CD4-positive, alpha-beta T cell treated with Interferon gamma for 1 hour (primary cell): ENCODE results near the gene KLRC1.
"Not testable (repeated sequence)": the region's sequence is repeated elsewhere in the genome, so short reads cannot be mapped to it uniquely, and the experiment has no call there.

Experiments
- DNase-seq: peaks from one replicate; pipeline ENCODE4 v3.0.0-alpha.2; 2020

KLRC1 gene

DNA sequence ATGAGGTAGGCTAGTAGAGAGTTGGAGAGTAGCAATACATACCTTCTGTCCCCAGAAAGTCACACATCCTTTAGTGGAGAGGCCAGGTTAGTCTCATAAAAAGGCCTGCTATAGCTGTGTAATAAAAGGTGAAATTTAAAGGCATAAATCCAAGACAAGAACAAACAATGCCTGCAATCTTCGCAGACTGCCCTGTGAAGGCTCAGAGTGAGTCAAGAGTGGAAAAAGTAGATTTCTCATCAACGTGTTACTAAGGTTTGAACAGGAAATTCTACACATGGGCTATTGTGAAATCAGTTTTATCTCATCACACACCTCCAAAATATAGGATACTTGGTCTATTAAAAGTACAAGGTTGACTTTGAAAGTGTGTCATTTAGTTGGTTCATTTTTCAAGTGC lies at the start of gene KLRC1:
TSS of gene KLRC1 (minus strand) at position 222 of the 400 bp plus-strand sequence. CDS start 2,221 bp downstream, outside the sequence.
- no peak for DNase-seq

DNA sequence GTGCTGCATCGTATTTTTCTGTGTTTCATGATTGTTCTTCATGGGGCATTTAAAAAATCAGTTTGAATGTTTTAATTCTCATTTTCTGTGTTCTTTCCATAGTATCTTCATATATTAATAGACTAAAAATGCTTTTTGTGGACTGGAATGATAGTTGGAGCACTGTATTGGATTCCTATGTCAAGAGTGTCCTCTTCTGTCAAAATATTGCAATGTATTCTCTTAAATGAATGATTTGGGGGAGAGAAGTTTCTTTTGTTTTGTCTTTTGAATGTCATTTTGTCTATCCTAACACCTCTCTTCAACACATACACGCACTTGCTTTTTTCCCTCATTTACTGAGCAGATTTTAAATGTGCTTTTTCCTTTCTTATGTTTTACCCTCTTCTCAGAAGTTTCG lies 47.9 kb upstream of the KLRC1 start:
- no peak for DNase-seq

DNA sequence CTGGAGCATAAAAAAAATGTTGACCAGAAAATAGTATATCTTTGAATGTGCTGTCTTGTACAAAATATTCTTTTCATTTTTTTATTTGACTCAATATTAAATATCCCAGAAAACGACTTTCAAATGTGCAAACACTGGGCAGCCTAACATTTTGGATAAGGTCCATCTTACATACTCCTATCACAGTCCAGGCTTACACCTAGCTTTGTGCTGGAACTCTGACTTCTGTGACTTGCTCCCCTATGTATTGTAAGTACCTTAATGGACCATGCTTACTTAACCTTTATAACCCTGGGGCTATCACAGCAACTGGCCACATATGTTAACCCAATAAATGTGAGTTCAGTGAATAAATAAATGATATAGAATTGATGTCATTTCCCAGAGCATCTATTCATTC lies 44.9 kb upstream of the KLRC1 start:
- DNase-seq = no peak

DNA sequence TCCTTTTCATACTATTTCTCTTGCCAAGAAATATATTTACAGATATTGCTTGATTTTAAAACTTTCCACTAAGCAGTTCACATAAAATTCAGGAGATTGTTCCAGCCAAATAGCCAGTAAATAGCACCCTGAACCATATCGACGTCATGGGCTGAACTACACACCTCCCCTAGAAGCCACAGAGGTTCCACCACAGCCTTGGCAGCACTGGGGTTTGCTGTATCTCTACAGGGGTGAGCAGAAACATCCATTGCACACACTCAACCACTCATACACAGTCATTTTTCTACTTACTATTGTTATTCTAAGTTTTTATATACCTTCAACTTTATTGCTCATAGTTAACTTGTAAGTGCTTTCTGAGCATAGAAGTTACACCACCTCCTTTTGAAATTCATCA lies 44.4 kb upstream of the KLRC1 start:
- DNase-seq = peak; percentile 49

DNA sequence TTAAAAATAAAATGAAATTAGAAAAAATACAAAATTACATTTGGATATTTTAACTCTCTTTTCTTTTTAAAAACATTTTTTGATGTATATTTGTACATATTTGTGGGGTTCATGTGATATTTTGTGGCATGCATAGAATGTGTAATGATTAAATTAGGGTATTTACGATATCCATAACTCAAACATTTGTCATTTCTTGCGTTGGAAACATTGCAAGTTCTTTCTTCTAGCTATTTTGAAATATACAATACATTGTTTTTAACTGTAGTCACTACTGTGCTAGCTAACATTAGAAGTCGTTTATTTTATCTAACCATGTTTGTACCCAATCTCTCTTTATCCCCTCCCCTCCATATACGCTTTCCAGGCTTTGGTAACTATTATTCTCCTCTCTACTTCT lies 38.6 kb upstream of the KLRC1 start:
- no peak for DNase-seq

DNA sequence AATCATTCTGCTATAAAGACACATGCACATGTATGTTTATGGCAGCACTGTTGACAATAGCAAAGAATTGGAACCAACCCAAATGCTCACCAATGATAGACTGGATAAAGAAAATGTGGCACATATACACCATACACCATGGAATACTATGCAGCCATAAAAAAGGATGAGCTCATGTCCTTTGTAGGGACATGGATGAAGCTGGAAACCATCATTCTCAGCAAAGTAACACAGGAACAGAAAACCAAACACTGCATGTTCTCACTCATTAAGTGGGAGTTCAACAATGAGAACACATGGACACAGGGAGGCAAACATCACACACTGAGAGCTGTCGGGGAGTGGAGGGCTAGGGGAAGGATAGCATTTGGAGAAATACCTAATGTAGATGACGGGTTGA lies 34.2 kb upstream of the KLRC1 start:
- DNase-seq = not testable (repeated sequence)

DNA sequence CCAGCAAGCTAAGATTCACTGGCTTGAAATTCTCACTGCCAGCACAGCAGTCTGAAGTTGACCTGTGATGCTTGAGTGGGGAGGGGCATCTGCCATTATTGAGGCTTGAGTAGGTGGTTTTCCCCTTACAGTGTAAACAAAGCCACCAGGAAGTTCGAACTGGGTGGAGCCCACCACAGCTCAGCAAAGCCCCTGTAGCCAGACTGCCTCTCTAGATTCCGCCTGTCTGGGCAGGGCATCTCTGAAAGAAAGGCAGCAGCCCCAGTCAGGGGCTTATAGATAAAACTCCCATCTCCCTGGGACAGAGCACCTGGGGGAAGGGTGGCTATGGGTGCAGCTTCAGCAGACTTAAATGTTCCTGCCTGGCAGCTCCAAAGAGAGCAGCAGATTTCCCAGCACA lies 28.7 kb upstream of the KLRC1 start:
- peak; percentile 45 for DNase-seq

DNA sequence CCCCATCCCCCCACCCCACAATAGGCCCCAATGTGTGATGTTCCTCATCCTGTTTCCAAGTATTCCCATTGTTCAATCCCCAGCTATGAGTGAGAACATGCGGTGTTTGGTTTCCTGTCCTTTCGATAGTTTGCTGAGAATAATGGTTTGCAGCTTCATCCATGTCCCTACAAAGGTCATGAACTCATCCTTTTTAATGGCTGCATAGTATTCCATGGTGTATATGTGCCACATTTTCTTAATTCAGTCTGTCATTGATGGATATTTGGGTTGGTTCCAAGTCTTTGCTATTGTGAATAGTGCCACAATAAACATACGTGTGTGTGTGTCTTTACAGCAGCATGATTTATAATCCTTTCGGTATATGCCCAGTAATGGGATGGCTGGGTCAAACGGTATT lies 19.6 kb upstream of the KLRC1 start:
- DNase-seq = not testable (repeated sequence)

DNA sequence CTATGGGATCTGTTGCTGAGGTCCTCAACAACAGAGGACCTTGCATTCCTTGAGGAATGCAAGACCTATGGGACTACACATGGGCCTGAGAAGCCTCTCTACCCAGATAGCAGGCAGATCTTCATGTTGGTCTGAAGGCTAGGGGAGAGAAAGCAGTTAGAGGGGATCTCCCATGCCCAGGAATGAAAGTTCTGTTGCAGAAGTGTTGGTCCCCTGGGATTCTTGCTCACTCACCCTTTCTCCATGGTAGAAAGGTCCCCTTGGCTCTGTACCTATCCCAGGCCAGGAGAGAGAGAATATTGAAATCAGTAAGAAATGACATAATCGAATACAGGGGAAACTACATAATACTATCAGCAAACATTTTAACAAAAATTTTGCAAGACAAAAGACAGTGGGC lies 16.5 kb upstream of the KLRC1 start:
- no peak for DNase-seq

DNA sequence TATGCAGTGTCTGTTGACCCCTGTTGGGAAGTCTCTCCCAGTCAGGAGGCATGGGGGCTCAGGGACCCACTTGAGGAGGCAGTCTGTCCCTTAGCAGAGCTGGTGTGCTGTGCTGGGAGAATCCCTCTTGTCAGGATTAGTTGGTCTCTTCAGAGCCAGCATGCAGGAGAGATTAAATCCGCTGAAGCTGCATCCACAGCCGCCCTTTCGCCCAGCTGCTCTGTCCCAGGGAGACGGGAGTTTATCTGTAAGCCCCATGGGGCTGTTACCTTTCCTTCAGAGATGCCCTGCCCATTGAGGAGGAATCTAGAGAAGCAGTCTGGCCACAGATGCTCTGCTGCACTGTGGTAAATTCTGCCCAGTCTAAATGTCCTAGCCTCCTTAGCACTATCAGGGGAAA lies 13.1 kb upstream of the KLRC1 start:
- DNase-seq = no peak

DNA sequence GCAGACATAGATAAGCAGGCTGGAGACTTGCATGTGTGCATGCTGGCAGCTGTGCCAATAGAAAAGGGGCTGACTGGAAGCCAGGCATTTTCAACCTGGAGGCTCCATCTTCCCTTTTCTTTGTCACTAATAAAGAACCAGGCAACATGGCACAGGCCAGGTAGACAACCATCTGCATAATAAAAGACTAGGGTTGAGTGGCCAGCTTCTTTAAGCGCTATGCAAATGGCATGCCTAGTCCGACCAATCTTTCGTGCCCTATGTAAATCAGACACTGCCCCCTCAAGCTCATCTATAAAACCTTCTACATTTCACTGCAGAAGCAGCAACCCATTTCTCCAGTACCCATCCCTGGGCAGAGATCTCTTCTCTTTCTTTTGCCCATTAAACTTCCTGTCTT lies 4.6 kb upstream of the KLRC1 start:
- DNase-seq = no peak

DNA sequence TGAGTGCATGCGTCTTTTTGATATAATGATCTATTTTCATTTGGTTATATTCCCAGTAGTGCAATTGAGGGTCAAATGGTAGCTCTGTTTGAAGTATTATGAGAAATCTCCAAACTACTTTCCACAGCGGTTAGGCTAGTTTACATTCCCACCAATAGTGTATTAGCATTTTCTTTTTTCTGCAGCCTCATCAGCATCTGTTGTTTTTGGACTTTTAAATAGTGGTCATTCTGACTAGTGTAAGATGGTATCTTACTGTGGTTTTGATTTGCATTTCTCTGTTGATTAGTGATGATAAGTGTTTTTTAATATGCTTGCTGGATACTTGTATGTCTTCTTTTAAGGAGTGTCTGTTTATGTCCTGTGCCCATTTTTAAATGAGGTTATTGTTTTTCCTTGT lies 3.7 kb upstream of the KLRC1 start:
- no peak for DNase-seq

DNA sequence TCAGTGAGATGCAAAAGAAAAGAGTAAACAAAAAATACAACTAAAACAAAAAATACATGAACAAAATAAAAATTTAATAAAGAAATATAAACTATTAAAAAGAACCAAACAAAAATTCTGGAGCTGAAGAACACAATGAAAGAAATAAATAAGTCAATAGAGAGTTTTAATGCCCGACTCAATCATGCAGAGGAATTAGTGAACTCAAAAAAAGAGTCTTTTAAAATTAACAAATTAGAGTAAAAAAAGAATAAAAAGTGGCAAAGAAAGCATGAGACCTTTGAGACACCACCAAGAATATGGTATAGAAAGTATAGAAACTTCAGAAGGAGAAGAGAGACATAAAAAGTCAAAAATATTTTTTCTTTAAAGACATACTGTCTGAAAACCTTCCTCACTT lies 2.6 kb upstream of the KLRC1 start:
- no peak for DNase-seq

DNA sequence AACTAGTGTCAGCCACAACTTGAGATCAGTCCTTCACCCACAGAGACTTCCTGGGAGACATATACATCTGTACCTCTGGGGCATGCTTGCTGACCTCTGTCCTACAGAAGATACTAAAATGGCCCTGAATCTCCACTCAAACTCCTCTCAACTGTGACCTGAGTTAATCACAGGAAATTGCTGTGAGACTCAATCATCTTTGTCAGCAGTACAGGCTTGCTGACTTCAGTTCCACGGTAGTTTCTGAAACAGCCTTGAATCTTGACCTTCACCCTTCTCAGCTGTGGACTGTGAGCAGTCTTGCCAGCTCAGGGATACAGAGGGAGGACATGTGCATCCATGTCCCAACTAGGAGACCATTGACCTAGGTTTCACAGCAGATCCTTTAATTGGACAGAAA lies 1.4 kb upstream of the KLRC1 start:
- DNase-seq = no peak

DNA sequence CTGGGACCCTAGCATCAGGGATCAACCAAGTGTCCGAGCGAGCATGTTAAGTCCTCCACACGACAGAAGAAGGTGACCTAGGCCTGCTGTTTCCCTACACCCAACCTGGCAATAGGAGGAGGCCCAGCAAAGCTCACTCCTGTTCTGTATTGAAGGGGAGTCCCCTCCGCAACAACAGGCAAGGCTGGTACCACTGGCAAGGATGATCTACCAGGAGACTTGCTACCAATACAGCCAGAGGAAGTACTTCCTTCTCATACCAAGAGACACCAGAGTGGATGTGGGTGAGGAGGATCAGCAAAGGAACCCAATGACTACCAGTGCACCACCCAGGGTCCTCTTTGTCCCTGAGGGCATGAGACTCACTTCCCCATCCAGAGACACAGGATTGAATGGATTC lies 4.9 kb downstream of the KLRC1 start:
- no peak for DNase-seq

DNA sequence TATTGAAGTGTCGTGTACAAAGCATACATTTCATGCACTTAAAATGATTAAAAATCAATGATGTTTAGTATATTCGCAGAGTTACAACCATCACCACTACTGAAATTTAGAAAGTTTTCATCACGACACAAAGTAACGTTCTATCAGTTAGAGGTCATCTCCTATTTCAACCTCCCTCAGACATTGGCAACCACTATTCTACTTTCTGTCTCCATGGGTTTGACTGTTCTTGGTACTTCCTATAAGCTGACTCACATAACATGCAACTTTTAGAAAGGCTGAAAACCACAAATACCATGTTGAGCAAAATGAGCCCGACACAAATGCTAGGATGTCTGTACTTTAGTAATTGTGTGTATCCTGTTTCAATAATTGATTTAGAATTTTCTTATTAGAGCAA lies 7.1 kb downstream of the KLRC1 start:
- not testable (repeated sequence) for DNase-seq

DNA sequence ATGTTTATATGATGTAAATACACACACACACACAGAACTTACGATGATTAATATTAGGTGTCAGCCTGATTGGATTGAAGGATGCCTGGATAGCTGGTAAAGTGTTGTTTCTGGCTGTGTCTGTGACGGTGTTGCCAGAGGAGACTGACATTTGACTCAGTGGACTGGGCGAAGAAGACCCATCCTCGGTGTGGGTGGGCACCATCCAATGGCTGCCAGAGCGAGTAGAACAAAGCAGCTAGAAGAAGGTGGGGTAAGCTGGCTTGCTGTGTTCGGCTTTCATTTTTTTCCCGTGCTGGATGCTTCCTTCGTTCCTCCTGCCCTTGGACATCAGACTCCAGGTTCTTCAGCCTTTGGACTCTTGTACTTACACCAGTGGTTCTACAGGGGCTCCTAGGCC lies 12.0 kb downstream of the KLRC1 start:
- not testable (repeated sequence) for DNase-seq

DNA sequence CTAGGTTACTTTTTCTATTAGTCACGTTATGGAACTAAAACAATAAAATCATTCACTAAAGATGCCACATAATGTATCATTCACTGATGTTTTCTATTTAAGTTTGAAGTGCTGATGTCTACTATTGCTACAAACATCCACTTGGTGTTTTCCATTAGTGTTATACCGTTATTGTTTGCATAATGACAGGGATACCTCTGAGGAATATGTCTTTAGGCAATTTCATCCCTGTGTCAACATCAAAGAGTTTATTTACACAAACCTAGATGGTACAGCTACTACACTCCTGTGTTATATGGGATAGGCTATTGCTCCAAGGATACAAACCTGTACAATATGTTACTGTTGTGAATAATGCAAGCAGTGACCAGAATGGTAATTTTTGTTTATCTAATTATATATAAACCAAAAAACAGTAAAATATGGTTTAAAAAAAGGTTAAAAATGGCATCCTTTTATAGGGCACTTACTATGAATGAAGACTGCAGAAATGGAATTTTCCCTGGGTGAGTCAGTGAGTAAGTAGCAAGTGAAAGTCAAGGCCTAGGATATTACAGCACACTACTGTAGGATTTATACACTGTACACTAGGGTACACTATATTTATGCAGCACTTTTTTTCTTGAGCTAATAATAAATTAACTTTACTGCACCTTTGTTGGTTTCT lies 13.4 kb downstream of the KLRC1 start:
- DNase-seq = not testable (repeated sequence)

DNA sequence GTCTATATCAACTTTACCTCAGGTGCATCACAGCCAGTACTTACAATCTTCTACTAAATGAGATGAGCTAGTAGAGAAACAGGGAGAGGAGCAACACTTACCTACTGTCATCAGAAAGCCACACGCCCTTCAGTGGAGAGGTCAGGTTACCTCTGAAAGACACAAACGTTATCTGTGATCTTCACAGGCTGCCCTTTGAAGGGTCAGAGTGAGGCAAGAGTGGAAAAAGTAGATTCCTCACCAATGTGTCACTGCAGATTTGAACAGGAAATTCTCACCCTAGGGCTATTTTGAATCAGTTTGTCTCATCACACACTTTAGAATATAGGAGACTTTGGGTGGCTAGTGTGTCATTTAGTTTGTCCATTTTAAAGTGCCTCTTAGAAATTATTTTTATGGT lies 15.6 kb downstream of the KLRC1 start:
- DNase-seq = not testable (repeated sequence)

DNA sequence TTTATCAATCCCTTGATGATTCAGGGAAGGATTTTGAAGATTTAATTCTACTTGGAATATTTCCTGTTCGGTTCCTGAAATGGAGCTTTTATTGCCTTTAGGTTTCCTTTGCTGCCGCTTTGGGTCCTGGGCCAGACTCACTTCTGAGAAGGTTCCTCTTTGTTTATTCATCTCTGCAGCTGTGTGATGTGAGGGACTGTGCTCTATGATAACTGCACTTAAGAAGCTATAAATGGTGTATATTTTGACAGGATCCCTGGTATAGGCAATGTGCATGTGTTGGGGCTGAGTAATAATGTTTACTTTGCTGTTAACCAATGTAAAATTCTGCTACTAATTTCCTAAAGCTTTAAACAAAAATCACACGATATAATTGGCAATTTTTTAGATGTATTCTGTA lies 17.4 kb downstream of the KLRC1 start, which contains the start of gene KLRC2:
TSS of gene KLRC2 (minus strand) at position 195 of the 400 bp plus-strand sequence. CDS start at position 171, 24 bp downstream.
- not testable (repeated sequence) for DNase-seq

DNA sequence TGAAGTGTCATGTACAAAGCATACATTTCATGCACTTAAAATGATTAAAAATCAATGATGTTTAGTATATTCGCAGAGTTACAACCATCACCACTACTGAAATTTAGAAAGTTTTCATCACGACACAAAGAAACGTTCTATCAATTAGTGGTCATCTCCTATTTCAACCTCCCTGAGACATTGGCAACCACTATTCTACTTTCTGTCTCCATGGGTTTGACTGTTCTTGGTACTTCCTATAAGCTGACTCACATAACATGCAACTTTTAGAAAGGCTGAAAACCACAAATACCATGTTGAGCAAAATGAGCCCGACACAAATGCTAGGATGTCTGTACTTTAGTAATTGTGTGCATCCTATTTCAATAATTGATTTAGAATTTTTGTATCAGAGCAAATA lies 22.6 kb downstream of the KLRC1 start:
- not testable (repeated sequence) for DNase-seq

DNA sequence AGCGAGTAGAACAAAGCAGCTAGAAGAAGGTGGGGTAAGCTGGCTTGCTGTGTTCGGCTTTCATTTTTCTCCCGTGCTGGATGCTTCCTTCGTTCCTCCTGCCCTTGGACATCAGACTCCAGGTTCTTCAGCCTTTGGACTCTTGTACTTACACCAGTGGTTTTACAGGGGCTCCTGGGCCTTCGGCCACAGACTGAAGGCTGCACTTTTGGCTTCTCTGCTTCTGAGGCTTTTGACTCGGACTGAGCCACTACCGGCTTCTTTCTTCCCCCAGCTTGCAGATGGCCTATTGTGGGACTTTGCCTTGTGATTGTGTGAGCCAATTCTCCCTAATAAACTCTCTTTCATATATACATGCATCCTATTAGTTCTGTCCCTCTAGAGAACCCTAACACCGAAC lies 27.2 kb downstream of the KLRC1 start:
- DNase-seq = not testable (repeated sequence)

DNA sequence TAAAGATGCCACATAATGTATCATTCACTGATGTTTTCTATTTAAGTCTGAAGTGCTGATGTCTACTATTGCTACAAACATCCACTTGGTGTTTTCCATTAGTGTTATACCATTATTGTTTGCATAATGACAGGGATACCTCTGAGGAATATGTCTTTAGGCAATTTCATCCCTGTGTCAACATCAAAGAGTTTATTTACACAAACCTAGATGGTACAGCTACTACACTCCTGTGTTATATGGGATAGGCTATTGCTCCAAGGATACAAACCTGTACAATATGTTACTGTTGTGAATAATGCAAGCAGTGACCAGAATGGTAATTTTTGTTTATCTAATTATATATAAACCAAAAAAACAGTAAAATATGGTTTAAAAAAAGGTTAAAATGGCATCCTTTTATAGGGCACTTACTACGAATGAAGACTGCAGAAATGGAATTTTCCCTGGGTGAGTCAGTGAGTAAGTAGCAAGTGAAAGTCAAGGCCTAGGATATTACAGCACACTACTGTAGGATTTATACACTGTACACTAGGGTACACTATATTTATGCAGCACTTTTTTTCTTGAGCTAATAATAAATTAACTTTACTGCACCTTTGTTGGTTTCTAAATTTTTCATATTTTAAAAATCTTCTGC lies 28.8 kb downstream of the KLRC1 start:
- DNase-seq = not testable (repeated sequence)

DNA sequence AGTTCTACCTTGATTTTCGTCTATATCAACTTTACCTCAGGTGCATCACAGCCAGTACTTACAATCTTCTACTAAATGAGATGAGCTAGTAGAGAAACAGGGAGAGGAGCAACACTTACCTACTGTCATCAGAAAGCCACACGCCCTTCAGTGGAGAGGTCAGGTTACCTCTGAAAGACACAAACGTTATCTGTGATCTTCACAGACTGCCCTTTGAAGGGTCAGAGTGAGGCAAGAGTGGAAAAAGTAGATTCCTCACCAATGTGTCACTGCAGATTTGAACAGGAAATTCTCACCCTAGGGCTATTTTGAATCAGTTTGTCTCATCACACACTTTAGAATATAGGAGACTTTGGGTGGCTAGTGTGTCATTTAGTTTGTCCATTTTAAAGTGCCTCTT lies 31.0 kb downstream of the KLRC1 start:
- DNase-seq = not testable (repeated sequence)

DNA sequence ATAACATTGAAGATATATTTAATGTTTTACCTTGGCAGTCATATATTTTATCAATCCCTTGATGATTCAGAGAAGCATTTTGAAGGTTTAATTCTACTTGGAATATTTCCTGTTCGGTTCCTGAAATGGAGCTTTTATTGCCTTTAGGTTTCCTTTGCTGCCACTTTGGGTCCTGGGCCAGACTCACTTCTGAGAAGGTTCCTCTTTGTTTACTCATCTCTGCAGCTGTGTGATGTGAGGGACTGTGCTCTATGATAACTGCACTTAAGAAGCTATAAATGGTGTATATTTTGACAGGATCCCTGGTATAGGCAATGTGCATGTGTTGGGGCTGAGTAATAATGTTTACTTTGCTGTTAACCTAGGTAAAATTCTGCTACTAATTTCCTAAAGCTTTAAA lies 32.8 kb downstream of the KLRC1 start, which contains the start of gene KLRC3:
TSS of gene KLRC3 (minus strand) at position 262 of the 400 bp plus-strand sequence. CDS start at position 217, 45 bp downstream.
- DNase-seq = not testable (repeated sequence)
